Measurements from ENCODE around the gene CLCN7. TPM values are rescaled to one million over a fixed set of nuclear protein-coding genes. Genes with fewer than 3 reads are reported as not detected.

The CLCN7 gene
- total and polyA plus RNA-seq, 2 of the 8 experiments (the other 6 are each of a cell fraction or from before 2014, with no cell fraction given) = 38.6 to 81.5 TPM

DNA sequence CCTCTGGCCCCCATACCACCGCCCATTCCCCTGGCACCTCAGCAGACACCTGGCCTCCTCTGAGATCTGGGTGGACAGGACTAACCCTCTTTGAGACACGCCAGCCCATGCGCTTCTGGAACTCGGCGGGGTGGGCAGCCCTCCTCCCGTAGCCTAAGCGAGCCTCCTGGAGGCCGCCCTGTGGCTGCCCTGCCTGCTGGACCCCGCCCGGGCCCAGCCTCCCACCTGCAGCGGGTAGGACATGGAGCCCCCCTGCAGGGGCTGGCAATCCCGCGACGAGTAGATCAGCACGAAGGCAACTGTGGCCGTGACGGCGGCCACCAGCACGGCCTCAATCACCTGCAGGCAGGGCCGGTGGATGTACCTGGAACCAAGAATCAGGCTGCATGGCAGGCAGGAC is 22.3 kb downstream of the CLCN7 start:
- no peak overlapping the region for H3K14ac ChIP-seq (ENCODE audit: insufficient read length)
- FAIRE-seq = no peak
- 95% methylated on average over 16 of the region's 20 CpGs; no CpG with 5 or more reads in 1 of the 2 experiments for WGBS, 2 experiments (ENCODE audit: extremely low coverage in 1 of 2, insufficient coverage in 1 of 2, insufficient read length in 1 of 2, insufficient replicate concordance in 2 of 2, low coverage in 1 of 2, low lambda C conversion rate in 2 of 2, missing lambda C conversion rate in 1 of 2)

More for the DNA sequence above, 22.3 kb downstream of the CLCN7 start:
- no peak overlapping the region for H3K23ac ChIP-seq (ENCODE audit: insufficient read length)
- H4K8ac ChIP-seq (ENCODE audit: extremely low read depth, insufficient read depth, low read length) = no peak overlapping the region
- CTCF ChIA-PET (ENCODE audit: partially characterized antibody) = no interaction called here
- POLR2A ChIA-PET (ENCODE audit: partially characterized antibody) = no interaction called here
- H4K20me1 ChIP-seq (replicated peaks in 1 of 2; ENCODE audit: control insufficient read depth in 1 of 2, insufficient read depth in 2 of 2, low read length in 2 of 2) = peaks cover 2 to 12% of the 10 kb centered on the region in 2 experiments
- no peak overlapping the region for H2BK120ac ChIP-seq (replicated peaks; ENCODE audit: low read depth, low read length)
- H2BK5ac ChIP-seq (ENCODE audit: low read depth, low read length) = no peak overlapping the region
- H3K79me2 ChIP-seq (ENCODE audit: control insufficient read depth in 1 of 2, insufficient read depth in 2 of 2, low read length in 2 of 2) = no peaks in the 10 kb centered on the region
- H3K4me1 ChIP-seq (replicated peaks in 1 of 4; ENCODE audit: control insufficient read depth in 3 of 4, insufficient read depth in 4 of 4, low read length in 3 of 4) = no peaks in the 10 kb centered on the region
- no peak overlapping the region for H4K91ac ChIP-seq (replicated peaks; ENCODE audit: insufficient read length, low read length)
- no peak overlapping the region for H3K27ac ChIP-seq (ENCODE audit: low read depth, low read length)
- H3K4ac ChIP-seq (replicated peaks; ENCODE audit: insufficient read length, low read depth, low read length) = no peak overlapping the region
- no peak overlapping the region for H3K4me3 ChIP-seq (ENCODE audit: extremely low read depth in 1 of 4, insufficient read depth in 2 of 4, low read depth in 3 of 4, low read length in 4 of 4)
- no peak overlapping the region for H2BK15ac ChIP-seq (ENCODE audit: low read length)
- no peaks in the 10 kb centered on the region for H3K27me3 ChIP-seq (replicated peaks in 1 of 4; ENCODE audit: control insufficient read depth in 3 of 4, extremely low read depth in 1 of 4, insufficient read depth in 3 of 4, low read length in 3 of 4)
- no peak overlapping the region for H4K5ac ChIP-seq (ENCODE audit: insufficient read length, low read depth, low read length)
- H3K79me1 ChIP-seq (ENCODE audit: low read depth, low read length) = no peaks in the 10 kb centered on the region
- no peak overlapping the region for H2AFZ ChIP-seq (ENCODE audit: low read length)
- H2BK20ac ChIP-seq (ENCODE audit: low read length) = no peak overlapping the region
- H3K9ac ChIP-seq (replicated peaks in 1 of 4; ENCODE audit: extremely low read depth in 1 of 4, low read depth in 3 of 4, low read length in 3 of 4) = no peak overlapping the region
- no peak overlapping the region for H3K56ac ChIP-seq (replicated peaks; ENCODE audit: insufficient read length, low read depth, low read length)
- H2AK5ac ChIP-seq (ENCODE audit: low read depth, low read length) = no peak overlapping the region
- no peaks in the 10 kb centered on the region for H3K9me3 ChIP-seq (ENCODE audit: insufficient read depth in 2 of 2, low read depth in 1 of 2, low read length in 1 of 2)
- no peak overlapping the region for H3K18ac ChIP-seq (ENCODE audit: extremely low read depth, low read length)
- no peak for TF ChIP-seq SUZ12 (IDR thresholded peaks at IDR 0.05; ENCODE audit: low read length)
- no peak for TF ChIP-seq RNF2 (IDR thresholded peaks at IDR 0.05; ENCODE audit: borderline replicate concordance, low read depth, low read length, missing control alignments, poor library complexity, severe bottlenecking)
- TF ChIP-seq, protein P1, sequence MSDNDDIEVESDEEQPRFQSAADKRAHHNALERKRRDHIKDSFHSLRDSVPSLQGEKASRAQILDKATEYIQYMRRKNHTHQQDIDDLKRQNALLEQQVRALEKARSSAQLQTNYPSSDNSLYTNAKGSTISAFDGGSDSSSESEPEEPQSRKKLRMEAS (IDR thresholded peaks at IDR 0.05) = no peak
- no peak for TF ChIP-seq TBP (IDR thresholded peaks at IDR 0.05; ENCODE audit: low read depth, low read length)
- TF ChIP-seq YY1 (IDR thresholded peaks at IDR 0.05; ENCODE audit: low read depth, low read length) = no peak
- TF ChIP-seq SIRT6 (IDR thresholded peaks at IDR 0.05; ENCODE audit: low read length) = no peak
- no peak for TF ChIP-seq GABPA (IDR thresholded peaks at IDR 0.05; ENCODE audit: borderline replicate concordance, insufficient read depth, low read length)
- TF ChIP-seq, protein P2, sequence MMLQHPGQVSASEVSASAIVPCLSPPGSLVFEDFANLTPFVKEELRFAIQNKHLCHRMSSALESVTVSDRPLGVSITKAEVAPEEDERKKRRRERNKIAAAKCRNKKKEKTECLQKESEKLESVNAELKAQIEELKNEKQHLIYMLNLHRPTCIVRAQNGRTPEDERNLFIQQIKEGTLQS (IDR thresholded peaks at IDR 0.05; ENCODE audit: insufficient read depth, low read depth, low read length) = no peak
- TF ChIP-seq, protein P3, sequence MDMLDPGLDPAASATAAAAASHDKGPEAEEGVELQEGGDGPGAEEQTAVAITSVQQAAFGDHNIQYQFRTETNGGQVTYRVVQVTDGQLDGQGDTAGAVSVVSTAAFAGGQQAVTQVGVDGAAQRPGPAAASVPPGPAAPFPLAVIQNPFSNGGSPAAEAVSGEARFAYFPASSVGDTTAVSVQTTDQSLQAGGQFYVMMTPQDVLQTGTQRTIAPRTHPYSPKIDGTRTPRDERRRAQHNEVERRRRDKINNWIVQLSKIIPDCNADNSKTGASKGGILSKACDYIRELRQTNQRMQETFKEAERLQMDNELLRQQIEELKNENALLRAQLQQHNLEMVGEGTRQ (IDR thresholded peaks at IDR 0.05; ENCODE audit: low read length) = no peak
- TF ChIP-seq RXRA (IDR thresholded peaks at IDR 0.05; ENCODE audit: insufficient read depth, low read depth, low read length) = no peak
- TF ChIP-seq JUND (IDR thresholded peaks at IDR 0.05; ENCODE audit: low read length) = no peak
- H3K4me2 ChIP-seq (ENCODE audit: insufficient read depth in 1 of 2, low read depth in 2 of 2, low read length in 2 of 2) = no peak overlapping the region
- no peak overlapping the region for H2BK12ac ChIP-seq (ENCODE audit: low read depth, low read length)
- H3K36me3 ChIP-seq (ENCODE audit: control insufficient read depth in 2 of 4, insufficient read depth in 4 of 4, low read length in 3 of 4) = peaks cover 0 to 43% (median 12%) of the 10 kb centered on the region in 4 experiments; a peak in 5 of 8 replicates
- DNase-seq (ENCODE audit: low read depth in 1 of 2, low spot score in 2 of 2) = no peak
- no peaks in the 10 kb centered on the region for H3K23me2 ChIP-seq (ENCODE audit: low read depth, low read length)
